Mucosa of rectum (tissue), 2 donors: Measurements from ENCODE around the gene ABTB2.

ENCODE experiments used
- H3K27ac ChIP-seq, 2 donors: one replicate each; pipeline ENCODE4 v1.7.0; 2013; ENCODE audit warnings: inconsistent platforms in 2 of 2, low read depth in 2 of 2, low read length in 2 of 2
- H3K27me3 ChIP-seq, 2 donors: one replicate each; pipeline ENCODE4 v1.7.0; 2013; ENCODE audit warnings: low read length in 2 of 2; ENCODE audit not compliant: control insufficient read depth in 2 of 2, insufficient read depth in 2 of 2
- H3K36me3 ChIP-seq, 2 donors: one replicate each; pipeline ENCODE4 v1.7.0; 2013; ENCODE audit warnings: low read length in 2 of 2; ENCODE audit not compliant: control insufficient read depth in 2 of 2, insufficient read depth in 2 of 2
- H3K4me1 ChIP-seq, 2 donors: one replicate each; pipeline ENCODE4 v1.7.0; 2013; ENCODE audit warnings: low read length in 2 of 2, mild to moderate bottlenecking in 1 of 2; ENCODE audit not compliant: control insufficient read depth in 2 of 2, insufficient read depth in 2 of 2
- H3K4me3 ChIP-seq, 2 donors: one replicate each; pipeline ENCODE4 v1.7.0; 2013; ENCODE audit warnings: low read length in 2 of 2
- H3K9ac ChIP-seq, 2 donors: one replicate each; pipeline ENCODE4 v1.7.0; 2013; ENCODE audit warnings: low read length in 2 of 2, low read depth in 1 of 2, mild to moderate bottlenecking in 1 of 2
- H3K9me3 ChIP-seq, 2 donors: one replicate each; pipeline ENCODE4 v1.7.0; 2013; ENCODE audit warnings: low read length in 2 of 2; ENCODE audit not compliant: control insufficient read depth in 2 of 2
- donor health status: healthy.
- donor health status: Normal muscosa, but diverticular disease.

ABTB2 gene

DNA sequence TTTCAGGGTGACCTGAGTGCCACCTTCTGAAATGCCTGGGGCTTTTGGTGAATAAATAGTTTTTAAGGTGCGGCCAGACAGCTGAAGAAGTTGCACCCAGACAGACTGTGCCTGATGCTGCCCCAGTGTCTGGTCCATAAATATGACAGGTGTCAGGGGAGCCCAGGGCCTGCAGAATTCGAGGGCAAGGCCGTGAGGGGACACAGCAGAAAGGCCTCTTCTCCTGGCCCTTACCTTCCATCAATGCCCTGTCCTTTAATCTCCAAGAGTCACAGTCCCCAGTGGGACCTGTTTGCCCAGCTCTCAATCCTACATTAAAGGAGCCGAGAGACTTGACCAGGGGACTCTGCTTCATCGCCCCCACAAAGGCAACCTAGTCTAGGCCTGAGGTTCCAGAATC lies 206.6 kb downstream of the ABTB2 start:
- H3K4me3 ChIP-seq, result no peak overlapping the region
- H3K36me3 ChIP-seq, result peaks cover 29 to 42% of the 10 kb centered on the region in 2 donors
- H3K9me3 ChIP-seq, result no peaks in the 10 kb centered on the region
- no peak overlapping the region for H3K27ac ChIP-seq
- H3K4me1 ChIP-seq, result no peaks in the 10 kb centered on the region
- H3K27me3 ChIP-seq, result no peaks in the 10 kb centered on the region
- H3K9ac ChIP-seq, result no peak overlapping the region

DNA sequence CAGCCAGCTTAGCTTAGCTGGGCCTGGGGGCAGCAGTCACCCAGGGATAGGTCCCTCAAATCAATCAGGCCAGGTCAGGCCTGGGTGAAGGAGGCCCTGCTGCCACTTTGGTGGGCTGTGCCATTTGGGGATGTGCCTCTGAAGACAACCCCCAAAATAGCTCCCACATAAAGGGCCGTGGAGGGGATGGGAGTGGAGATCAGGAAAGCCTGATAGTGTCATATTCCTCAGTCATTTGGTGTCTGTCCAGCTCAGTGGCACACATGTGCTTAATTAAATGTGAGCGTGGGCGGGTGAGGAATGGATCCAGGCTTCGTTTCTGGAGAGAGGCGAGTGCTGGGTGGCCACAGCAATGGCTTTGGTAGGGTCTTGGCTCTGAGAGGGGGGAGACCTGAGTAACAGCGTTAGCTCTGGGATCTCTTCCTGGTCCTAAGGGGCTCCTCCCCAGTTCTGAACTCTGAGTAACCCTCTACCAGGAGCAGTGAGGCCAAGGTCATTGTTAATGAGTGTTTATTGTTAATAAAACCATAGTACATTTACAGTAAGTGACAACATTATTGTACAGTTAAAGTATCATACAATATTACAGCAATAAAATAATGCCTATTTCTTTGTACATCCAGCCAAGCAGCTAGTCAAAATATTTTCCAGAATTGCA lies 207.2 kb downstream of the ABTB2 start:
- H3K9ac ChIP-seq, result no peak overlapping the region
- no peaks in the 10 kb centered on the region for H3K27me3 ChIP-seq
- no peak overlapping the region for H3K4me3 ChIP-seq
- H3K36me3 ChIP-seq, result peaks cover 34 to 47% of the 10 kb centered on the region in 2 donors
- no peaks in the 10 kb centered on the region for H3K9me3 ChIP-seq
- H3K27ac ChIP-seq, result no peak overlapping the region
- H3K4me1 ChIP-seq, result no peaks in the 10 kb centered on the region

DNA sequence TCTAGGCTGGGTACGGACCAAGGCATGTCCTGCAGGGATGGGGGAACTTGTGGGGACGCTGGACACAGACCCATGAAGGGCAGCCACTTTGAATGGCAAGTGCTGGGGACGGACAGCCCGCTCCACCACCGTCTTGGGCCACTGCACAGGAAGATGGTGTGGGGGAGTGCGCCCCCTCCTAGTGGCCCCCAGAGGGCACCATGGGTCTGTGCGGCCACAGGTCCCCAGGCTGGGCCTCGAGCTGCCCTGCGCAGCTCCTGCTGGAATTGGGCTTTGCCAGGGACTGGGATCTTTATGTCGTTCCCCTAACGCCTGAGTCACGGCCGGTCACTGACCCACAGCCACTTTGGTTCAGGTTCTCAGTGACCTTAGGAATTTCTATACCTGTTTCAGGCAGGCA lies 208.0 kb downstream of the ABTB2 start:
- no peak overlapping the region for H3K9ac ChIP-seq
- H3K27me3 ChIP-seq, result no peaks in the 10 kb centered on the region
- H3K4me1 ChIP-seq, result no peaks in the 10 kb centered on the region
- H3K36me3 ChIP-seq, result peaks cover 38 to 55% of the 10 kb centered on the region in 2 donors
- no peak overlapping the region for H3K4me3 ChIP-seq
- no peak overlapping the region for H3K27ac ChIP-seq
- no peaks in the 10 kb centered on the region for H3K9me3 ChIP-seq

DNA sequence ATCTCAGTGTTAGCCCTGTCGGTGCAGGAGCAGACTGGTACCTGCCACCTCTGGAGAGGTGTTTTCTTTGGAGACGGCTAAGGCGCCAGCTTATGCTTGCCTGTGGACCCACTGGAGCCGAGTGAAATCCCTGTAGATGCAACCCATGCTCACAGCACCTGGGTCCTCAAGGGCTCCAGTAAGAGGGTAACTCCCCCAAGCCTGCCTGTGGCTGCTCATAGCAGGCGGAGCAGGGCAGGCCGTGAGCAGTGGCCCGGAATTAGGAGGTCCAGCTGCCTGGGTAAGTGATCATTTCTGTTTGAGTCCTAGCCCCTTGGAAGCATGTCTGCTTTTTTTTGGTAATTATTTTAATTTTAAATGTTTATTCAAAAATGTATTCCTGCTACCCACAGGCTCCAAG lies 208.5 kb downstream of the ABTB2 start:
- H3K9me3 ChIP-seq, result no peaks in the 10 kb centered on the region
- H3K36me3 ChIP-seq, result peaks cover 42 to 57% of the 10 kb centered on the region in 2 donors
- no peak overlapping the region for H3K27ac ChIP-seq
- H3K4me3 ChIP-seq, result no peak overlapping the region
- no peak overlapping the region for H3K9ac ChIP-seq
- H3K27me3 ChIP-seq, result no peaks in the 10 kb centered on the region
- no peaks in the 10 kb centered on the region for H3K4me1 ChIP-seq

DNA sequence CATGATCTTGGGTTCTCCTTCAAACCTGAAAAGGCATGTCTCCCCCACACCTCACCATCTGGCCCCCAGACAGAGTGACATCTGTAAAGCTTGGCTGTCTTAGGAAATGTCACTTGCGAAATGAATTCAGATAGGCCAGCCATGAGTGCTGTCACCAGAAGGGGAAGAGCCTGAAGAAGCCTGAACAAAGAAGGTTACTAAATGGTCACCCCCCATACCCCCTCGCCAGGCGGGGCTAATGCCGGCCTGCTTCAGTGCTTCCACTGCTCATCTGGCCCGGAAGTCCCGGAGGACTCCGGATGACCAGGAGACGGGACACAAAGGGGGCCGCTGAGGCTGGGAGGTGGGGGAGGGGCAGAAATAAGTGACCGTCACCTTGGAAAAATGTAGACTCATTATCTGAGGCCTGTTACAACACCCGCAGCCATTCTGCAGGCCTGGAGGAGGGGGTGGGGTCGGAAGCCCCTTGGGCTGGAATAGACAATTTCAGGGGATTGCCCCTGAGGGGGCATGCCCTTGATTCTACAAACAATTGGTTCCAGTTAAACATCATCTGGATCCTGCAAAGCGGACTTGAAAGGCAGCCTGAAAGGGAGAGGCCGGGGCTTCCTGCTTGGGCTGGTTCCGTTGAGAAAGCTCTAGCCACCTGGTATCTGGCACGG lies 209.2 kb downstream of the ABTB2 start:
- Histone ChIP-seq H3K9ac (no peak overlapping the region), H3K27ac (no peak overlapping the region), H3K36me3 (peaks cover 38 to 60% of the 10 kb centered on the region in 2 donors), H3K4me3 (no peak overlapping the region), H3K4me1 (no peaks in the 10 kb centered on the region), H3K9me3 (no peaks in the 10 kb centered on the region), H3K27me3 (no peaks in the 10 kb centered on the region)

DNA sequence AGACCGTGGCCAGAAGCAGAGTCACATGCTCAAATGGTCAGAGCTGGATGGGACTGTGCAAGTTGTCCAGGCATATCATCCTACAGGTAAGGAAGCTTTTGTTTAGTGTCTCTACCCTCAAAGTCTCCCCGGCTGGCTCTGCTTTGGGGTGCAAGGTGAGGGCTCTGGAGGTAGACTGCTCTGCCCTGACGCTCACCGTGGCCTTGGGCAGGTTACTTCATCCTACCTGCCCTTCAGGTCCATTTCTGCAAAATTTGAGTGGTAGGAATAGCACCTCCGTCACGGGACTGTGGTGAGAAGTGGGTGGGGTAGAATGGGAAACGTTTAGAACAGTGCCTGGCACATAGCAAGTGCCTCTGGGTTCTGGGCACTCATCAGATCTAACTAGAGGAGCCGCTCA lies 210.2 kb downstream of the ABTB2 start:
- H3K27me3 ChIP-seq, result no peaks in the 10 kb centered on the region
- peaks cover 41 to 69% of the 10 kb centered on the region in 2 donors for H3K36me3 ChIP-seq
- no peak overlapping the region for H3K27ac ChIP-seq
- H3K4me1 ChIP-seq, result no peaks in the 10 kb centered on the region
- H3K9ac ChIP-seq, result no peak overlapping the region
- no peak overlapping the region for H3K4me3 ChIP-seq
- H3K9me3 ChIP-seq, result no peaks in the 10 kb centered on the region

DNA sequence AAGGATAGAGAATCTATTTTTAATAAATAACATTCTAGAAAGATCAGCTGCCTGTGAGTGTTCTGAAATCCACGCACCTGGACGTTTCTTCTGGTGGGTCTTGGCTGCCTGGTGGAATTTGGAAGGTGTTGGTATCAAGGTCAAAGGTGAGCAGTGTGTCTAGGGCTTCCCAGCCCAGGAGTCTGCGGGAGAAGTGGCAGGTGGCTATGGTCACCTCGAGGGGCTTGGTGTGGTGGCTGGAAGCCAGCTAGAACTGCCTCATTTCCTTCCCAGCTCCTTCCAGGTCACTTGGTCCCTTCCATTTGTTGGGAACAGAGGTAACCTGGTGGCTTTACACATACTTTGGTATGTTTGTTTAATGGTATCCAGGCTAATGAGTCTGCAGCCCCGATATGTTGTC lies 210.9 kb downstream of the ABTB2 start:
- H3K4me3 ChIP-seq, result no peak overlapping the region
- no peaks in the 10 kb centered on the region for H3K4me1 ChIP-seq
- H3K27ac ChIP-seq, result no peak overlapping the region
- peaks cover 43 to 76% of the 10 kb centered on the region in 2 donors for H3K36me3 ChIP-seq
- no peaks in the 10 kb centered on the region for H3K9me3 ChIP-seq
- H3K9ac ChIP-seq, result no peak overlapping the region
- H3K27me3 ChIP-seq, result no peaks in the 10 kb centered on the region

DNA sequence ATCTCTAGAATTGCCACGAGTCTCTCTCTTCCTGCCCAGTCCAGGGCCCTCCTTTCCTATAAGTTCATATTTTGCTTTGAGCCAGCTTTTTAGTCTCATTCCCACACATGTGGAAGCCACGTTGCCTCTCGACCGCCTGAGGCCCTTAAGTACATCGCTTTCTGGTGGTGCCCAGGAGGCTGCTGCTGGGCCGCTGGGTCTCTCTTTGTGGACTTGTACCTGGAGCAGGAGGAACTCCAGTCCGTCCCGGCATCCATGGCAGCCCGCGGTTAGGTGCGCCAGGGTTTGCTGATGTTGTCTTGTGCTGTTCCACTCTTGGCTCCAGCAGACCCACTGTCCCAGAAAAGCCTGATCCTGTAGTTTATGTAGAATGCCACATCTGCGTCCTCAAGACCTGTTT lies 211.4 kb downstream of the ABTB2 start:
- Histone ChIP-seq H3K36me3 (peaks cover 48 to 80% of the 10 kb centered on the region in 2 donors), H3K27me3 (no peaks in the 10 kb centered on the region), H3K9ac (no peak overlapping the region), H3K9me3 (no peaks in the 10 kb centered on the region), H3K27ac (no peak overlapping the region), H3K4me3 (no peak overlapping the region), H3K4me1 (no peaks in the 10 kb centered on the region)

DNA sequence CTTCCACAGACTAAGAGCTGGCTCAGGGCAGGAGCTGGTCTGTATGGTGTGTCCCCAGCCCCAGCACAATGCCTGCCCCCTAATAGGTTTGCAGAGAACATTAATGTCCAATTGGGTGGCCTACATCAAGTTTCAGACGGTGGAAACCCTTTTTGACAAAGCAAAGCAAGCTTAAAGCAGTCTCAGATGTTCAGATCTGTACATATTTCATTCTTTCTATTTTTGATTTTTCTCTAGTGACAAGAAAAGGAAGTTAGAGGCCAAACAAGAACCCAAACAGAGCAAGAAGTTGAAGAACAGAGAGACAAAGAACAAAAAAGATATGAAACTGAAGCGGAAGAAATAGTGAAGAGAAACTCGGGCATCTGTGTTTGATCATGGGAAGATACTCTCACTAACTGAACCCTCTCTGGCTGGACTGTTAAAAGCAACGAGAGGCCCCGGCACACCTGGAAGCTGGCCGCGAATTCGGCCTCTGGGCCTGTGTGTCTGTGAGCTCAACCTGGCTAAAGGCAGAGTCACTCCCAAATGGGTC lies 211.9 kb downstream of the ABTB2 start:
- peaks cover 53 to 81% of the 10 kb centered on the region in 2 donors for H3K36me3 ChIP-seq
- no peaks in the 10 kb centered on the region for H3K9me3 ChIP-seq
- H3K27me3 ChIP-seq, result no peaks in the 10 kb centered on the region
- no peak overlapping the region for H3K9ac ChIP-seq
- H3K4me1 ChIP-seq, result no peaks in the 10 kb centered on the region
- H3K4me3 ChIP-seq, result no peak overlapping the region
- no peak overlapping the region for H3K27ac ChIP-seq

DNA sequence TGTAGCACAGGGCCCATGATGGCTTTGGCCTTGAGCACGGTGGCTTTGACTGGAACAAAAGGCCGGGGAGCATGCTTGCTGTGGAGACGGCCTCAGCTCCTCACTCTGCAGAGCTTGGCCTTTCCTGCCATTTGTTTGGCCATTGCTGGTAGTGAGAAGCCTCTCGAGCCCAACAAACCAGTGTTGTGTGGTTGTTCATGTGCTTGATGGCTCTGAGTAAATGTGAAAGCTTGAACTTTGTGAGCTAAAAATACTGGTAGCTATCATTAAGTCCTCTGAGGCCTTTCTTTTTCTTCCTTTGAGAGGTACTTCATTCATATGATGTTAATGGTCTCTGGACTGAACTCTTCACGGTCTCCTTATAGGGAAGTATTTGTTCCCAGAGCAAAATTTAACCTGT lies 212.7 kb downstream of the ABTB2 start:
- Histone ChIP-seq H3K9me3 (no peaks in the 10 kb centered on the region), H3K4me1 (no peaks in the 10 kb centered on the region), H3K9ac (no peak overlapping the region), H3K27me3 (no peaks in the 10 kb centered on the region), H3K4me3 (no peak overlapping the region), H3K36me3 (peaks cover 58 to 86% of the 10 kb centered on the region in 2 donors), H3K27ac (no peak overlapping the region)
